ENCODE measurements around the gene SDHD.

DNA sequence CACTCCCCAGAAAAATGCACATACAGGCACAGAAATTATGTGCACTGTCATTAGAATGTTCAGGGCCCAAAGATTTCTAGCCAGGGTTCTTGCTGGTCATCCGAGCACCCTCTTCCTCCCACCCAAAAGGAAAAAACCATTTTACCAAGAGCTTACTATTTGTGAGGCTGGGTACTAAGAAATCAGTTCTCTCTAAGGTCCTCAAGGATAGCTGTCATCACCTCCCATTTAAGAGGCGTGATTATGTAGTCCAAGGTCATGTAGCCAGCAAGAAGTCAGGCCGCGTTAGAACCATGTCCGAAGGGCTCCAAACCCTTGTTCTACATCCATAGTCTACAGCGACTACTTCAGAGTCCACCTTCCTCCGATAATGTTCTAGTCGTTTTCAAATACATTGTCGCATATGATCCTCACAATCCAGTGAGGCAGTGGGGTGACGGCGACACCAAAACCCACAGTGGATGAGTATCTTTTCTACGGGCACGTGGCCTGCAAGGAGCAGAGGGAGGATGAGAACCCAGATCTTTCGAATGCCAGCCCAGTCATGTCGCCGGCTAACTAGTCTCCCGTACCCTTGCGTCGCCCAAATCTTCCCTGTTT is 751 bp upstream of the SDHD start:
- TF ChIP-seq POLR2A (IDR thresholded peaks at IDR 0.05; ENCODE audit: extremely low read depth, insufficient read length), result no peak
- TF ChIP-seq, protein P1, sequence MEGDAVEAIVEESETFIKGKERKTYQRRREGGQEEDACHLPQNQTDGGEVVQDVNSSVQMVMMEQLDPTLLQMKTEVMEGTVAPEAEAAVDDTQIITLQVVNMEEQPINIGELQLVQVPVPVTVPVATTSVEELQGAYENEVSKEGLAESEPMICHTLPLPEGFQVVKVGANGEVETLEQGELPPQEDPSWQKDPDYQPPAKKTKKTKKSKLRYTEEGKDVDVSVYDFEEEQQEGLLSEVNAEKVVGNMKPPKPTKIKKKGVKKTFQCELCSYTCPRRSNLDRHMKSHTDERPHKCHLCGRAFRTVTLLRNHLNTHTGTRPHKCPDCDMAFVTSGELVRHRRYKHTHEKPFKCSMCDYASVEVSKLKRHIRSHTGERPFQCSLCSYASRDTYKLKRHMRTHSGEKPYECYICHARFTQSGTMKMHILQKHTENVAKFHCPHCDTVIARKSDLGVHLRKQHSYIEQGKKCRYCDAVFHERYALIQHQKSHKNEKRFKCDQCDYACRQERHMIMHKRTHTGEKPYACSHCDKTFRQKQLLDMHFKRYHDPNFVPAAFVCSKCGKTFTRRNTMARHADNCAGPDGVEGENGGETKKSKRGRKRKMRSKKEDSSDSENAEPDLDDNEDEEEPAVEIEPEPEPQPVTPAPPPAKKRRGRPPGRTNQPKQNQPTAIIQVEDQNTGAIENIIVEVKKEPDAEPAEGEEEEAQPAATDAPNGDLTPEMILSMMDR (IDR thresholded peaks at IDR 0.05; ENCODE audit: low read depth, low read length), result no peak

Measured in NB4 (cell line).